Neural progenitor cell (in vitro differentiated cells): Measurements from ENCODE around the gene FES. TPM values are rescaled to one million over a fixed set of nuclear protein-coding genes. Genes with fewer than 3 reads are reported as not detected.
A peak's percentile ranks its signal among the peaks of the same experiment; 100 is the strongest.

Experiments
- DNase-seq: peaks from one replicate; pipeline ENCODE4 v3.0.0-alpha.2; 2016; ENCODE audit warnings: low spot score
- H2AFZ ChIP-seq: fragments of 200-600 bp; sonication (generic); replicated peaks from 2 replicates; pipeline ENCODE4 v1.6.1; 2016; ENCODE audit warnings: antibody characterized with exemption
- H3F3A ChIP-seq: fragments of 200-600 bp; sonication (generic); 2 replicates; pipeline ENCODE4 v1.6.1; 2016; ENCODE audit warnings: antibody characterized with exemption, low read depth
- H3K27ac ChIP-seq: fragments of 200-600 bp; sonication (generic); 2 replicates; pipeline ENCODE4 v1.5.1; 2016; ENCODE audit warnings: mild to moderate bottlenecking
- H3K27me3 ChIP-seq: fragments of 200-600 bp; sonication (generic); 2 replicates; pipeline ENCODE4 v1.6.1; 2016; ENCODE audit warnings: mild to moderate bottlenecking, moderate library complexity
- H3K36me3 ChIP-seq: fragments of 200-600 bp; sonication (generic); 2 replicates; pipeline ENCODE4 v1.5.1; 2016
- H3K4me1 ChIP-seq: fragments of 200-600 bp; sonication (generic); 2 replicates; pipeline ENCODE4 v1.6.1; 2016; ENCODE audit warnings: mixed run types
- H3K4me2 ChIP-seq: fragments of 200-600 bp; sonication (generic); 2 replicates; pipeline ENCODE4 v1.6.1; 2016
- H3K4me3 ChIP-seq: fragments of 200-600 bp; sonication (generic); 2 replicates; pipeline ENCODE4 v1.5.1; 2016
- H3K79me2 ChIP-seq: fragments of 200-600 bp; sonication (generic); 2 replicates; pipeline ENCODE4 v1.6.1; 2016; ENCODE audit warnings: low read depth
- H3K9ac ChIP-seq: fragments of 200-600 bp; sonication (generic); 2 replicates; pipeline ENCODE4 v1.6.1; 2016
- H3K9me3 ChIP-seq: fragments of 200-600 bp; sonication (generic); 2 replicates; pipeline ENCODE4 v1.5.1; 2016; ENCODE audit warnings: low read depth
- H4K20me1 ChIP-seq: fragments of 200-600 bp; sonication (generic); 2 replicates; pipeline ENCODE4 v1.6.1; 2016; ENCODE audit warnings: low read depth
- H3K27ac Mint-ChIP-seq: 3 replicates; pipeline ENCODE4 v1.8.0; 2021; ENCODE audit warnings: mixed read lengths
- H3K27me3 Mint-ChIP-seq: 2 replicates; pipeline ENCODE4 v1.8.0; 2022; ENCODE audit warnings: low read depth, mild to moderate bottlenecking, inconsistent platforms, moderate library complexity, mixed read lengths; ENCODE audit not compliant: insufficient read depth
- H3K36me3 Mint-ChIP-seq: 3 replicates; pipeline ENCODE4 v1.8.0; 2021; ENCODE audit warnings: mixed read lengths
- H3K4me1 Mint-ChIP-seq: 3 replicates; pipeline ENCODE4 v1.8.0; 2021; ENCODE audit warnings: mixed read lengths
- H3K4me3 Mint-ChIP-seq: 3 replicates; pipeline ENCODE4 v1.8.0; 2021; ENCODE audit warnings: mild to moderate bottlenecking, moderate library complexity, mixed read lengths
- H3K9me3 Mint-ChIP-seq: 3 replicates; pipeline ENCODE4 v1.8.0; 2020; ENCODE audit warnings: mixed read lengths
- EZH2 ChIP-seq: fragments of 200-600 bp; sonication (generic); IDR thresholded peaks from 2 replicates; pipeline ENCODE4 v1.6.1; 2017; ENCODE audit warnings: antibody characterized with exemption, mild to moderate bottlenecking, moderate library complexity
- EZH2phosphoT487 ChIP-seq: fragments of 200-600 bp; sonication (generic); IDR thresholded peaks from 2 replicates; pipeline ENCODE4 v1.6.1; 2017; ENCODE audit warnings: antibody characterized with exemption
- total RNA-seq: library from RNA; depleted of rRNA; stranded (reverse); fragments of >200 nt; gene quantifications from 2 replicates; pipeline ENCODE4 v1.2.3, GENCODE V29; 2015; ENCODE audit warnings: low replicate concordance
- TF ChIP-seq, protein P1 (sequence below): fragments of 200-600 bp; sonication (generic); IDR thresholded peaks from 2 replicates; pipeline ENCODE4 v1.5.1; 2017; ENCODE audit warnings: antibody characterized with exemption, mild to moderate bottlenecking

Gene FES
- total RNA-seq, 1 donor from 2014 or later, result 11.7 TPM

DNA sequence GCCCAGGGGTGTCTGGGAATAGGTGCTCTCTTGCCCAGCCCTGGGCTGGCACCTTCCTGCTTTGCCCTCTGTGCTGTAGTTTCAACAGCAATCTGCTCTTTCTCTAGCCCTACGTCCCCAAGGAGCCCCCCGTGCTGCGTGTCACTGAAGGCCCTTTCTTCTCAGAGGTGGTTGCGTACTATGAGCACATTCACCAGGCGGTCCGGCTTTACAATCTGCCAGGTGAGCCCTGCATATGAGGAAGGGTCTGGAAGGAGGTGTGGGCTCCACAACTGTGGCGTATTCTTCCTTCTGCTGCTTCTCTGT, 28.4 kb downstream of the FES start:
- H3K79me2 ChIP-seq, result no peaks in the 10 kb centered on the region
- H4K20me1 ChIP-seq, result no peaks in the 10 kb centered on the region
- H3K4me1 ChIP-seq, result no peaks in the 10 kb centered on the region
- Mint-ChIP-seq H3K27me3 (peaks cover 2% of the 10 kb centered on the region), H3K4me1 (no peaks in the 10 kb centered on the region), H3K36me3 (peaks cover 20% of the 10 kb centered on the region), H3K9me3 (no peaks in the 10 kb centered on the region), H3K4me3 (no peak overlapping the region), H3K27ac (no peak overlapping the region)
- H3K36me3 ChIP-seq, result no peaks in the 10 kb centered on the region
- H2AFZ ChIP-seq, result no peak overlapping the region
- H3K27ac ChIP-seq, result no peak overlapping the region
- H3K4me3 ChIP-seq, result no peak overlapping the region
- no peak for TF ChIP-seq EZH2phosphoT487
- TF ChIP-seq EZH2, result no peak
- TF ChIP-seq, protein P1, sequence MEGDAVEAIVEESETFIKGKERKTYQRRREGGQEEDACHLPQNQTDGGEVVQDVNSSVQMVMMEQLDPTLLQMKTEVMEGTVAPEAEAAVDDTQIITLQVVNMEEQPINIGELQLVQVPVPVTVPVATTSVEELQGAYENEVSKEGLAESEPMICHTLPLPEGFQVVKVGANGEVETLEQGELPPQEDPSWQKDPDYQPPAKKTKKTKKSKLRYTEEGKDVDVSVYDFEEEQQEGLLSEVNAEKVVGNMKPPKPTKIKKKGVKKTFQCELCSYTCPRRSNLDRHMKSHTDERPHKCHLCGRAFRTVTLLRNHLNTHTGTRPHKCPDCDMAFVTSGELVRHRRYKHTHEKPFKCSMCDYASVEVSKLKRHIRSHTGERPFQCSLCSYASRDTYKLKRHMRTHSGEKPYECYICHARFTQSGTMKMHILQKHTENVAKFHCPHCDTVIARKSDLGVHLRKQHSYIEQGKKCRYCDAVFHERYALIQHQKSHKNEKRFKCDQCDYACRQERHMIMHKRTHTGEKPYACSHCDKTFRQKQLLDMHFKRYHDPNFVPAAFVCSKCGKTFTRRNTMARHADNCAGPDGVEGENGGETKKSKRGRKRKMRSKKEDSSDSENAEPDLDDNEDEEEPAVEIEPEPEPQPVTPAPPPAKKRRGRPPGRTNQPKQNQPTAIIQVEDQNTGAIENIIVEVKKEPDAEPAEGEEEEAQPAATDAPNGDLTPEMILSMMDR, result no peak
- no peaks in the 10 kb centered on the region for H3F3A ChIP-seq
- no peak overlapping the region for H3K9ac ChIP-seq
- no peak overlapping the region for H3K4me2 ChIP-seq
- no peaks in the 10 kb centered on the region for H3K27me3 ChIP-seq
- DNase-seq, result no peak
- H3K9me3 ChIP-seq, result no peaks in the 10 kb centered on the region

DNA sequence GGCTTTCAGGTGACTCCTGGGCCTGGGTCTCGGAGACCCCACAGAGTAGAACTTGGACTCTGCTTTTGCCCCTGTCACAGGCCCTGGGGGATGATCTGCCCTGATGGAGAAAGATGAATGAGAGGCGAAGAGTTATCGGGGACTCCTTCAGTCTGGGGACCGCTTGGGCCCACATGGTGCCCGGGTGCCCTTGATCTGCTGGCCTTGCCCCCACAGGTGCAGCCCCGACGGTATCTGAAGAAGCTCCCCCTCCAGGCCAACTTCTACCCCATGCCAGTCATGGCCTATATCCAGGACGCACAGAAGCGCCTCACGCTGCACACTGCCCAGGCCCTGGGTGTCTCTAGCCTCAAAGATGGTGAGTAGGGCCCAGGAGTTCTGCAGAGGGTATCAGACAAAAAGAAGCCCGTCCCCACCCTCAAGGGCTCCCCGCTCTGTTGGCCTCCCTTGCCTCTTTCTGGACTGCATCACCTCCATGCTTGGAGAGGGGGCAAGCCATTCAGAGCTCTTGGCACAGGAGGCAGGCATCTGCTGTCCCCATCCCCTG, 29.2 kb downstream of the FES start:
- TF ChIP-seq EZH2 (no peak), EZH2phosphoT487 (no peak)
- TF ChIP-seq, protein P1, result no peak
- Histone ChIP-seq H3K27me3 (no peaks in the 10 kb centered on the region), H4K20me1 (no peaks in the 10 kb centered on the region), H3K79me2 (no peaks in the 10 kb centered on the region), H3K9ac (no peak overlapping the region), H3K36me3 (no peaks in the 10 kb centered on the region), H3K9me3 (no peaks in the 10 kb centered on the region), H3K4me2 (no peak overlapping the region), H3K4me3 (no peak overlapping the region), H3K4me1 (no peaks in the 10 kb centered on the region), H3K27ac (no peak overlapping the region), H3F3A (no peaks in the 10 kb centered on the region), H2AFZ (no peak overlapping the region)
- peaks cover 2% of the 10 kb centered on the region for H3K27me3 Mint-ChIP-seq
- H3K27ac Mint-ChIP-seq, result no peak overlapping the region
- peaks cover 17% of the 10 kb centered on the region for H3K36me3 Mint-ChIP-seq
- no peak overlapping the region for H3K4me3 Mint-ChIP-seq
- no peaks in the 10 kb centered on the region for H3K4me1 Mint-ChIP-seq
- no peak for DNase-seq
- H3K9me3 Mint-ChIP-seq, result no peaks in the 10 kb centered on the region

DNA sequence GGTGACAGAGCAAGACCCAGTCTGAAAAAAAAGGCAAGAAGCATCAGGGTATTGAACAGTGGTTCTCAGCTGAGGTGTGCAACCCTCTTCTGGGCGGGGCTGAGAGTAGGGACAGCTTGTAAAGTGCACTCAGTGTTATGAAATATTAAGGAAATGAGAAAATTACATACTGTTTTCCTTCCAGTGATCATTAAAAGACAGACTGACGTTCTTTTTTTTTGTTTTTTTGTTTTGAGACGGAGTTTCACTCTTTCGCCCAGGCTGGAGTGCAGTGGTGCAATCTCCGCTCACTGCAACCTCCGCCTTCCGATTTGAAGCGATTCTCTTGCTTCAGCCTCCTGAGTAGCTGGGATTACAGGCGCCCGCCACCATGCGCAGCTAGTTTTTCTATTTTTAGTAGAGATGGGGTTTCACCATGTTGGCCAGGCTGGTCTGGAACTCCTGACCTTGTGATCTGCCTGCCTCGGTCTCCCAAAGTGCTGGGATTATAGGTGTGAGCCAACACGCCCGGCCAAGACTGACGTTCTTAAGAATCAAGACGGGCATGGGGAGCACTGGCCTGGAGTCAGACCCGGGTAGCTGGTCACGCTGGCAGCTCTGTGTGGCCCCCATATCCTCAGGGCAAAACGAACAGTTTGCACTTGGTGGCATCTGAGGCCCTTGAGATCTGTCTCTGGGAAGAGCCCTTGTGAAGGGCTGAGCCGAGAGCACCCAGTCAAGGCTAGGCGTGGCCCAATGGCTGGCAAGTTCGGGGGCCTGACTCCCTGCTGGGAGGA, 30.2 kb downstream of the FES start:
- no peak overlapping the region for H3K27ac Mint-ChIP-seq
- no peak overlapping the region for H3K4me3 Mint-ChIP-seq
- H3K27ac ChIP-seq, result no peak overlapping the region

DNA sequence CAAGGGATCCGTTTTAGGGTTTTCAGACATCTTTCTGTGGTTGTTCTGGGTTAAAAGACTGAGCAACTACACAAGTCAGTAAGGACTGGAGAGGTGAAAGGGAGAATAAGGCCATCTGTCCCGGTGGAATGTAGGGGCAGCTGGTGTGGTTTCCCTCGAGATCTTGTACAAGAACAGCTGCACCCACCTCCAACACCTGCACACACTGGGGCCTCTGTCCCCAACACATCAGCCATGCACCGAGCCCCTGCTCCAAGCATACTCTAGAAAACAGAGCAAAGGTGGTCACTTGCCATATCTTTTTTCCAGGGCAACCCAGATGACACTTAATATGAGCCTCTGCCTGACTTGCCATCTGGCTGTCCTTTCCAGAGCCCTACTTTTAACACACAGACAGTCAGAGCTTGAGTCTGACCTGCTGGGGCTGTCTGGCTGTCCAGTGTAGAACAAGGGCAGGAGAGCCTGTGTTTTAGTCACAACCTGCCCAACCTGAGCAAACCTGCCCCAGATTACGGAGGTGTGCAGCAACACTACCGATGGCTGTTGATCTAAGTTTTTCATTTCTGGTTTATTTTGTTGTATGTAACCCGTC, 31.0 kb downstream of the FES start:
- DNase-seq, result no peak
- H3K4me3 Mint-ChIP-seq, result peak overlapping the region; percentile 15

More for the DNA sequence above, 30.2 kb downstream of the FES start:
- DNase-seq, result no peak
- Histone ChIP-seq H2AFZ (no peak overlapping the region), H3K9ac (no peak overlapping the region), H3K27me3 (no peaks in the 10 kb centered on the region), H3K36me3 (no peaks in the 10 kb centered on the region), H3K79me2 (no peaks in the 10 kb centered on the region), H3K4me1 (no peaks in the 10 kb centered on the region), H3K4me3 (no peak overlapping the region), H3K9me3 (no peaks in the 10 kb centered on the region), H4K20me1 (no peaks in the 10 kb centered on the region), H3F3A (no peaks in the 10 kb centered on the region), H3K4me2 (no peak overlapping the region)
- Mint-ChIP-seq H3K4me1 (no peaks in the 10 kb centered on the region), H3K27me3 (peaks cover 2% of the 10 kb centered on the region), H3K36me3 (peaks cover 21% of the 10 kb centered on the region), H3K9me3 (no peaks in the 10 kb centered on the region)
- no peak for TF ChIP-seq EZH2

More for the DNA sequence above, 31.0 kb downstream of the FES start:
- no peaks in the 10 kb centered on the region for H3F3A ChIP-seq
- no peak overlapping the region for H2AFZ ChIP-seq
- H3K79me2 ChIP-seq, result no peaks in the 10 kb centered on the region
- H3K27ac Mint-ChIP-seq, result no peak overlapping the region
- no peak overlapping the region for H3K4me3 ChIP-seq
- TF ChIP-seq EZH2phosphoT487 (no peak), EZH2 (no peak)
- TF ChIP-seq, protein P1, result no peak
- H3K36me3 Mint-ChIP-seq, result peaks cover 26% of the 10 kb centered on the region
- peaks cover 2% of the 10 kb centered on the region for H3K27me3 Mint-ChIP-seq
- H3K4me1 ChIP-seq, result no peaks in the 10 kb centered on the region
- H3K9me3 ChIP-seq, result no peaks in the 10 kb centered on the region
- H3K9me3 Mint-ChIP-seq, result no peaks in the 10 kb centered on the region
- H3K9ac ChIP-seq, result no peak overlapping the region
- no peaks in the 10 kb centered on the region for H3K4me1 Mint-ChIP-seq
- H4K20me1 ChIP-seq, result no peaks in the 10 kb centered on the region
- no peak overlapping the region for H3K4me2 ChIP-seq
- H3K36me3 ChIP-seq, result no peaks in the 10 kb centered on the region
- no peaks in the 10 kb centered on the region for H3K27me3 ChIP-seq
- H3K27ac ChIP-seq, result no peak overlapping the region
